ENCODE measurements around the gene AOPEP.

GRCh38 chr9:94967482-94967881, 241.0 kb downstream of the AOPEP start:
- TF ChIP-seq POLR2A (IDR thresholded peaks at IDR 0.05) (no peak), CTCF (IDR thresholded peaks at IDR 0.05) (no peak)

Data from testis (tissue), 2 donors.